H9 (cell line): ENCODE results near the gene EPS8L3. TPM values are rescaled to one million over a fixed set of nuclear protein-coding genes. Genes with fewer than 3 reads are reported as not detected.

Experiments used
- DNase-seq: peaks from one replicate; pipeline ENCODE4 v3.0.0-alpha.2; 2017
- H2AFZ ChIP-seq: one replicate; pipeline ENCODE4 v1.6.1; 2013; ENCODE audit warnings: mild to moderate bottlenecking, low read length, control low read depth, moderate library complexity
- H2AK5ac ChIP-seq: 2 replicates; pipeline ENCODE4 v1.6.1; 2013; ENCODE audit warnings: low read length, control low read depth, mixed read lengths; ENCODE audit not compliant: insufficient read length
- H2BK120ac ChIP-seq: one replicate; pipeline ENCODE4 v1.6.1; 2013; ENCODE audit warnings: low read depth, mild to moderate bottlenecking, low read length, control low read depth, inconsistent platforms; ENCODE audit not compliant: poor library complexity, severe bottlenecking
- H2BK12ac ChIP-seq: 2 replicates; pipeline ENCODE4 v1.6.1; 2013; ENCODE audit warnings: low read length, control low read depth, mixed read lengths, low read depth; ENCODE audit not compliant: insufficient read length
- H2BK15ac ChIP-seq: 2 replicates; pipeline ENCODE4 v1.6.1; 2013; ENCODE audit warnings: low read depth, low read length, control low read depth
- H2BK20ac ChIP-seq: one replicate; pipeline ENCODE4 v1.6.1; 2013; ENCODE audit warnings: low read depth, mild to moderate bottlenecking, low read length, control low read depth, inconsistent platforms; ENCODE audit not compliant: poor library complexity, severe bottlenecking
- H2BK5ac ChIP-seq: 2 replicates; pipeline ENCODE4 v1.6.1; 2013; ENCODE audit warnings: low read length, control low read depth, mixed read lengths; ENCODE audit not compliant: insufficient read length
- H3K14ac ChIP-seq: 2 replicates; pipeline ENCODE4 v1.6.1; 2013; ENCODE audit warnings: low read length, control low read depth; ENCODE audit not compliant: insufficient read depth
- H3K18ac ChIP-seq: 2 replicates; pipeline ENCODE4 v1.6.1; 2013; ENCODE audit warnings: low read depth, mild to moderate bottlenecking, mixed read lengths, low read length, control low read depth; ENCODE audit not compliant: insufficient read length
- H3K23ac ChIP-seq: 2 replicates; pipeline ENCODE4 v1.6.1; 2013; ENCODE audit warnings: low read length, control low read depth, mixed read lengths, low read depth; ENCODE audit not compliant: insufficient read length
- H3K23me2 ChIP-seq: 2 replicates; pipeline ENCODE4 v1.6.1; 2013; ENCODE audit warnings: low read depth, mild to moderate bottlenecking, mixed read lengths, low read length, control low read depth; ENCODE audit not compliant: insufficient read length, poor library complexity, severe bottlenecking
- H3K27ac ChIP-seq: 2 replicates; pipeline ENCODE4 v1.5.1; 2013; ENCODE audit warnings: low read length, control low read depth, mixed read lengths, low read depth; ENCODE audit not compliant: insufficient read length
- H3K27me3 ChIP-seq: 2 replicates; pipeline ENCODE4 v1.6.1; 2013; ENCODE audit warnings: low read length, control low read depth, inconsistent platforms; ENCODE audit not compliant: insufficient read depth
- H3K4ac ChIP-seq: 2 replicates; pipeline ENCODE4 v1.6.1; 2013; ENCODE audit warnings: low read depth, mild to moderate bottlenecking, control low read depth, inconsistent platforms, low read length, moderate library complexity
- H3K4me1 ChIP-seq: 2 replicates; pipeline ENCODE4 v1.6.1; 2013; ENCODE audit warnings: low read length, control low read depth, inconsistent platforms; ENCODE audit not compliant: insufficient read depth
- H3K4me2 ChIP-seq: 2 replicates; pipeline ENCODE4 v1.6.1; 2013; ENCODE audit warnings: low read length, control low read depth, mixed read lengths; ENCODE audit not compliant: insufficient read length, insufficient read depth
- H3K56ac ChIP-seq: 2 replicates; pipeline ENCODE4 v1.6.1; 2013; ENCODE audit warnings: low read depth, mild to moderate bottlenecking, mixed read lengths, low read length, control low read depth; ENCODE audit not compliant: insufficient read length
- H3K79me1 ChIP-seq: 2 replicates; pipeline ENCODE4 v1.6.1; 2013; ENCODE audit warnings: low read depth, mild to moderate bottlenecking, moderate library complexity, low read length, control low read depth, inconsistent platforms; ENCODE audit not compliant: insufficient read depth, poor library complexity, severe bottlenecking
- H3K79me2 ChIP-seq: 2 replicates; pipeline ENCODE4 v1.6.1; 2013; ENCODE audit warnings: low read length, control low read depth, inconsistent platforms; ENCODE audit not compliant: insufficient read depth
- H3K9ac ChIP-seq: 2 replicates; pipeline ENCODE4 v1.6.1; 2013; ENCODE audit warnings: low read length, control low read depth, mixed read lengths; ENCODE audit not compliant: insufficient read length; ENCODE audit errors: extremely low read depth
- H3K9me3 ChIP-seq: one replicate; pipeline ENCODE4 v1.6.1; 2013; ENCODE audit warnings: low read depth, low read length, inconsistent platforms; ENCODE audit not compliant: control insufficient read depth
- H3T11ph ChIP-seq: one replicate; pipeline ENCODE4 v1.6.1; 2013; ENCODE audit warnings: mild to moderate bottlenecking, low read length, control low read depth, inconsistent platforms
- H4K20me1 ChIP-seq: one replicate; pipeline ENCODE4 v1.6.1; 2013; ENCODE audit not compliant: control insufficient read depth, insufficient read length, insufficient read depth
- H4K5ac ChIP-seq: 2 replicates; pipeline ENCODE4 v1.6.1; 2013; ENCODE audit warnings: low read depth, mild to moderate bottlenecking, mixed read lengths, low read length, control low read depth; ENCODE audit not compliant: insufficient read length
- H4K8ac ChIP-seq: replicated peaks from 2 replicates; pipeline ENCODE4 v1.6.1; 2013; ENCODE audit warnings: low read length, control low read depth, mixed read lengths, low read depth; ENCODE audit not compliant: insufficient read length
- H4K91ac ChIP-seq: 2 replicates; pipeline ENCODE4 v1.6.1; 2013; ENCODE audit warnings: low read depth, mild to moderate bottlenecking, moderate library complexity, mixed read lengths, low read length, control low read depth; ENCODE audit not compliant: insufficient read length
- H3K27ac Mint-ChIP-seq, 3 experiments: 2 replicates in 2 of 3; 3 replicates in 1 of 3; pipeline ENCODE4 v1.8.0; 2020 to 2021; ENCODE audit warnings: mixed read lengths in 3 of 3, mild to moderate bottlenecking in 1 of 3, moderate library complexity in 1 of 3
- H3K27me3 Mint-ChIP-seq: 2 replicates; pipeline ENCODE4 v1.8.0; 2021; ENCODE audit warnings: low read depth, mild to moderate bottlenecking, moderate library complexity, mixed read lengths
- H3K36me3 Mint-ChIP-seq, 3 experiments: 2 replicates in 2 of 3; 3 replicates in 1 of 3; pipeline ENCODE4 v1.8.0; 2020 to 2021; ENCODE audit warnings: low read depth in 3 of 3, mixed read lengths in 3 of 3; ENCODE audit not compliant: insufficient read depth in 1 of 3
- H3K4me1 Mint-ChIP-seq, 2 experiments: 2 replicates each; pipeline ENCODE4 v1.8.0; 2020; ENCODE audit warnings: mixed read lengths in 2 of 2
- H3K4me3 Mint-ChIP-seq, 2 experiments: 2 replicates in 1 of 2; 3 replicates in 1 of 2; pipeline ENCODE4 v1.8.0; 2020 to 2021; ENCODE audit warnings: mild to moderate bottlenecking in 2 of 2, mixed read lengths in 2 of 2, moderate library complexity in 1 of 2
- H3K9me3 Mint-ChIP-seq, 2 experiments: 2 replicates in 1 of 2; 3 replicates in 1 of 2; pipeline ENCODE4 v1.8.0; 2020; ENCODE audit warnings: mild to moderate bottlenecking in 2 of 2, mixed read lengths in 2 of 2, moderate library complexity in 1 of 2
- WGBS: extraction: QIAGEN DNeasy Blood & Tissue Kit; methylation state at CpG from one replicate; pipeline ENCODE4 v1.1.7; 2013; ENCODE audit warnings: missing lambda C conversion rate, low lambda C conversion rate, mixed read lengths; ENCODE audit not compliant: insufficient read length; ENCODE audit errors: extremely low coverage; 5-methylcytosine and 5-hydroxymethylcytosine counted together
- total RNA-seq: library from RNA; stranded (reverse); gene quantifications from 2 replicates; pipeline ENCODE4 v1.2.1, GENCODE V29; 2021
- TF ChIP-seq, protein P1 (sequence below): fragments of 200-600 bp; sonication (generic); conservative IDR thresholded peaks from 3 replicates; pipeline ENCODE4 v1.8.0; 2021; ENCODE audit warnings: antibody characterized with exemption, mild to moderate bottlenecking

Gene EPS8L3
- total RNA-seq, 1 experiment from 2014 or later, result not detected

DNA sequence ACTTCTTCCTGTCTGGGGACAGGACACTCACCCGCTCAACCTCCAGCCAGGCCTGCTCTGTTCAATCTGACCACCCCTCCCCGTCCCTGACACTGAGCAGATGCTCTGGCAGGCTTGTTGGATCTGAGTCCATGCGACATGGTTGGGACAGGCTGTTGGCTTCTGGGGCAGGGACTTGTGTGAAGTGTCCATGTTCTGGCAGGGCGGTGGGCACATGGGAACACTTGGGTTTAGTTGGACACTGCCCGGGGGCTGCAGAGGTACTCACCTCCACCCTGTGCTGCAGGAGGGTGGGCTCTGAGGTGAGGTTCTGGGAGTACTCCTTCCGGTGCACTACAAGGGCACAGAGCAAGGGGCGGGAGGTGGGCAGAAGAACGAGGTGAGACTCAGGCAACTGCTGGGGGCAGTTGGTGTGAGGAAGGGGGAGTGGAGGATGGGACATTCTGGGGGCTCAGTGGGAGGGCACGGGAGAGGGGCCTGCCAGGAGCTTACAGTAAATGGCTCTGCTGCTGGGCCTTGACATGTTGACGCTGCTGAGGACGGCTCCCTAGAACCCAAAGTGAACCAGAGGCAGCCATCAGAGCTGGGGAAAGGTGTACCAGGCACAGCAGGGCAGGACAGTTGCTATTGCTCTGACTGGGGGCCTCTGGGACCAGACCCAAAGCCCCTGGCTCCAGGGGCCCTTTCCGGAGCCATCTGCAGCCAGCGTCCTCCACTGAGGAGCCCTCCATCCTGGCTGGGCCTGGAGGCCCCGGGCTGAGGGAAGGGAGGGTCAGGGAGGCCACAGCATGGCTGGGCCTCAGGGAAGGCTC, 2.3 kb downstream of the EPS8L3 start:
- no peak overlapping the region for H2BK12ac ChIP-seq
- no peaks in the 10 kb centered on the region for H3K79me2 ChIP-seq
- H2AK5ac ChIP-seq, result no peak overlapping the region
- Mint-ChIP-seq H3K36me3 (no peaks in the 10 kb centered on the region), H3K4me1 (peaks cover 4 to 5% of the 10 kb centered on the region in 2 experiments; a peak in 2 of 4 replicates), H3K27ac (no peak overlapping the region), H3K9me3 (no peaks in the 10 kb centered on the region), H3K4me3 (no peak overlapping the region), H3K27me3 (peaks cover 2% of the 10 kb centered on the region; the same call in 1 of the 2 replicates)
- no peak overlapping the region for H4K91ac ChIP-seq
- no peak overlapping the region for H2BK5ac ChIP-seq
- H2AFZ ChIP-seq, result no peak overlapping the region
- no peak overlapping the region for H2BK15ac ChIP-seq
- no peak overlapping the region for H3K4me2 ChIP-seq
- no peaks in the 10 kb centered on the region for H4K20me1 ChIP-seq
- no peaks in the 10 kb centered on the region for H3K27me3 ChIP-seq
- no CpG with 5 or more reads among the region's 14 CpGs for WGBS
- no peak overlapping the region for H2BK120ac ChIP-seq
- H3K14ac ChIP-seq, result no peak overlapping the region; the same call in 1 of the 2 replicates
- H3K27ac ChIP-seq, result no peak overlapping the region
- H4K8ac ChIP-seq, result no peak overlapping the region
- no peak overlapping the region for H3K23ac ChIP-seq
- H3K56ac ChIP-seq, result no peak overlapping the region
- no peak overlapping the region for H3T11ph ChIP-seq
- TF ChIP-seq, protein P1, sequence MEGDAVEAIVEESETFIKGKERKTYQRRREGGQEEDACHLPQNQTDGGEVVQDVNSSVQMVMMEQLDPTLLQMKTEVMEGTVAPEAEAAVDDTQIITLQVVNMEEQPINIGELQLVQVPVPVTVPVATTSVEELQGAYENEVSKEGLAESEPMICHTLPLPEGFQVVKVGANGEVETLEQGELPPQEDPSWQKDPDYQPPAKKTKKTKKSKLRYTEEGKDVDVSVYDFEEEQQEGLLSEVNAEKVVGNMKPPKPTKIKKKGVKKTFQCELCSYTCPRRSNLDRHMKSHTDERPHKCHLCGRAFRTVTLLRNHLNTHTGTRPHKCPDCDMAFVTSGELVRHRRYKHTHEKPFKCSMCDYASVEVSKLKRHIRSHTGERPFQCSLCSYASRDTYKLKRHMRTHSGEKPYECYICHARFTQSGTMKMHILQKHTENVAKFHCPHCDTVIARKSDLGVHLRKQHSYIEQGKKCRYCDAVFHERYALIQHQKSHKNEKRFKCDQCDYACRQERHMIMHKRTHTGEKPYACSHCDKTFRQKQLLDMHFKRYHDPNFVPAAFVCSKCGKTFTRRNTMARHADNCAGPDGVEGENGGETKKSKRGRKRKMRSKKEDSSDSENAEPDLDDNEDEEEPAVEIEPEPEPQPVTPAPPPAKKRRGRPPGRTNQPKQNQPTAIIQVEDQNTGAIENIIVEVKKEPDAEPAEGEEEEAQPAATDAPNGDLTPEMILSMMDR, result no peak
- H3K9ac ChIP-seq, result no peak overlapping the region
- no peak overlapping the region for H3K18ac ChIP-seq
- H4K5ac ChIP-seq, result no peak overlapping the region
- H2BK20ac ChIP-seq, result no peak overlapping the region
- H3K23me2 ChIP-seq, result no peaks in the 10 kb centered on the region
- H3K4ac ChIP-seq, result no peak overlapping the region
- DNase-seq, result no peak
- no peaks in the 10 kb centered on the region for H3K9me3 ChIP-seq
- H3K79me1 ChIP-seq, result no peaks in the 10 kb centered on the region
- no peaks in the 10 kb centered on the region for H3K4me1 ChIP-seq
